IPS-NIHi7 (cell line): ENCODE measurements around the gene QKI.

Experiments used
- DNase-seq: peaks from one replicate; pipeline ENCODE4 v3.0.0; 2012; ENCODE audit warnings: mixed read lengths; ENCODE audit errors: extremely low spot score

QKI gene

DNA sequence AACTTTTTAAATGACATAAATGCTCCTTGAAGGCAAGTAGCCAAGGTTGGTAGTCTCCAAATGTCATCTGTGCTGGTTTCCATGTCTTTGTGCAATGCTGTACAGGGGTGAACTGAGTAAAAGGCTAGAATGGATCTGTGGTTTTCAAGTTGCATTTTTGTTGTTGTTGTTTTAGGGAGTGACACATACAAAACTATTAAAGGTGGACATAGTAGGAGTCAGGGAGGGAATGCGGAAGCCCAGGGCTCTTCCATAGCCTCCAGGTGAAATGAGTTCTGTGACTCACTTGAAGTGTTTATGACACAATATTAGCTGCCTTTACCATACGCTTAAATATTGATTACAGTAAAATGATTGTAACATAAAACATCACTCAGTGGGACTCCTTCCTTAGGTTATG lies 22.5 kb upstream of the QKI start:
- no peak for DNase-seq

DNA sequence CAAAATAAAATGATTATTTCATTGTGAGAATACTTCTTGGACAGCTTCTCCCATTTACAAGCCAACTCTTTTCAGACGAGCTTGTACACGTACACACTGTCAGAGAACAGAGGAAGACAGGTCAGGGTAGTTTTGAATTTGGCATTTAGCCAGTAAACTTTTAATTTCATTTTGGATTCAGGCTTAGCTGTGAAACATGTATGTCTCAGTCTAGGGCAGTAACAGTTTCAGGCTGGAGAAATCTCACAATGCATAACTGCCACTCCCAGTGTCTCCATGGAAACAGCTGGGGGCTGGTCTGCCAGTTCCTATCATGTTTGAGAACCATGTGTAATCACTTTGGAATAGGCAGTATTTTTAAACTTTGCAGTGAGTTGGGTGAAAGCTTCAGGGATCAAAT lies 22.0 kb upstream of the QKI start:
- no peak for DNase-seq

DNA sequence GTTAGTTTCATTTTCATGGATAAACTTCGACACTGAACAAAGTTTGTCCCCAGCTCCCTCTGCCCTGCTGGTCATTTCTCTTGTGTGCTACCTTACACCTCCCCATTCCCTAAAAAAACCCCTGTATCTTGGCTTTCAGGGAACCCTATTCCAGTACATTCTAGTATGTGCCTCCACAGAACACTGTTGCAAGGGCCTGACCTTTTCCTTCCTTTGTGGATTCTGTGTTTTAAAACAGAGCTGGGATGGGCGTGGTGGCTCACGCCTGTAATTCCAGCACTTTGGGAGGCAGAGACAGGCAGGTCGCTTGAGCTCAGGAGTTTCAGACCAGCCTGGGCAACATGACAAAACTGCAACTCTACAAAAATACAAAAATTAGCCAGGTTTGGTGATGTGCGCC lies 20.6 kb upstream of the QKI start:
- DNase-seq, result no peak

DNA sequence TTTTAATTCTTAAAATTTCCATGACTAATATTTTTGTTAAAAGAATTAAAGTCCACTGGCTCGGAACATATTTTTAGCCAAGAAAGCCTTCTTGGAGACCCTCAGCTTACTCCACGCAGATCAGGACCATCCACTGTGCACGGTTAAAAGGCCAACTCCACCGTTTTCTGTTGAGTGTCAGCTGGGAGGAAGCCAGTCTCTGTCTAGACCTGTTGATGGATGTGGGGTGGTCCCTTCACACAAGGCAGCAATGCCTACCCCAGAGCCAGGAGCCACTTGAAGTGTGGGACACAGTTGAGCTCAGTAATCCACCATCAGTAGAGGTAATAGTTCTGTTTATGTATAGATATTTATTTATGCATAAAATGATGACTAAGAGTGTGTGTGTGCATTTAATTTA lies 19.9 kb upstream of the QKI start:
- no peak for DNase-seq

DNA sequence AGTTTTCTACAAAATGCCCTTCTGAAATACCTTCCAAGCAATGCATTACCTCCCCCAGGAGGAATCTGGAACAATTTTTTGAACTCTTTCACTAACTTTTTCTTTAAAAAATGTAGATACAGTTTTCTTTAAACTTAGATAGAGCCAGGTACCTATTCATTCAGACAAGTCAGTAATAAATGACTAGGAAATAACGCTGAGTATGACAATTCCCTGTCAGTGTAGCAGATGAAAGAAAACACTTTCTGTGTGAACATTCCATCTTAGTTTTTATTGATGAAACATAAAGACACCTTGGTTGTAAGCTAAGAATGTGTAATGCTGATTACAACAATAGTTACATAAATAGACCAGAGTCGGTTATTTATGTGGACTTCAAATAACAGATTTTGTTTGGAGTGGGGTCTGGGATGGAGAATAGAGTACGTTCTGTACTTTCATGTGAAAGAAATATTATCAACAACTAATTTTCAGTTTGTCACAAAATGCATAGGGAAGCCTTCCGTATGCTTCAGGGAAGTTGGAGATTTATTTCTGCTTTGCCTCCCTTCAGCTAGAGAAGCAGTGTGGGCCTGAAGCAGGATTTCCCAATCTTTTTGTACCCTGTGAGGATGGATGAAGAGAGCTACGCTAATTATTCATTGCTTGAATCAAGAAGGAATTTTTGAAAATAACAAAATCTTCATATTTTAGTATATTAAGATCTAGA lies 19.2 kb upstream of the QKI start:
- no peak for DNase-seq

DNA sequence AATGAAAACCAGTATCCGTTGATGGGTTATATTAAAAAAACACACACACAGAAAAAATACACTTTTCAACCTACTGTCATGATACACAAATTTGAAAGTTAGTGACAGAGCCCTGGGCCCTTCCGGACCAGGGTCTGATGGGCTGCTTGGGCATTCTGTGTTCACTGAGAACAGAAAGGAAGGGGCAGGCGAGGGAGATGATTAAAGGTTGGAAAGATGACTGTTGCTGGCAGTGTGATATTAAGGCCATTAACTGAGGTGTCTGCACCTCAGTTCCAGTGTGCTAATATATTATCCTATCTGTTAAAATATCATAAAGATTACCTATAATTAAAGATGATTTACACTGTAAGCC lies 18.7 kb upstream of the QKI start:
- DNase-seq, result no peak

DNA sequence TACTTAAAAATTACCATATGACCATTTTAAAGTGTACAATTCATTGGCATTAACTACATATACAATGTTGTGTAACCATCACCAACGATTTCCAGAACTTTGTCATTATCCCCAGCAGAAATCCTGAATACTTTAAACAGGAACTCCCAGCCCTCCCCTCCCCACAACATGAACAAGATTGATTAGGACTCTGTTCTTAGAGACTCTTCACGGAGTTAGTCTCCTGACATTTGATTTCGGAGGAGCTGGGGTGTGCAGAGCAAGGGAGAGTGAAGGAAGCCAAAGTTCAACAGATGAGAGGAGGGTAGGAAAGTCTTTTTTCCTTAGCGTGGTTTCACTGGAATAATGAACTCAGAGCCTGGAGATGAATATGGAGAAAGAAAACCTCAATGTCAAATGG lies 17.2 kb upstream of the QKI start:
- DNase-seq, result no peak

DNA sequence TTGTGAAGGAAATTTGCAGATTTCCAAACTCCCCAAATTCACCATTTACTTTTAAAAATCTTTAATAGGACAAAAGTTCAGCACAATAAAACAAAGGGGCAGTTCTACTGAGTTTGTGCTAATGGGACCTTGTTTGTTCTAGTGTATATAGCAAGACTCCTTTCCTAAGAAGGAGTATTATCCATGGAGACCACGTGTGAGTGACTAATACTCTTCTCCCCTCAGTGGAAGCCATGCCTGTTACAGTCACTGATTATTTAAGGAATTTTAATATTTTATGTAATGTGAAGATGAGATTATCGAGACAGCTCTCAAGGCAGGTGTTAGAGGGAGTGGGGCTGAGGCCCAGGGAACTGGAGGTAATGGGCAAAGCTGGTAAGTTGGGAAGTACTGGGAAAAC lies 16.4 kb upstream of the QKI start:
- DNase-seq, result no peak

DNA sequence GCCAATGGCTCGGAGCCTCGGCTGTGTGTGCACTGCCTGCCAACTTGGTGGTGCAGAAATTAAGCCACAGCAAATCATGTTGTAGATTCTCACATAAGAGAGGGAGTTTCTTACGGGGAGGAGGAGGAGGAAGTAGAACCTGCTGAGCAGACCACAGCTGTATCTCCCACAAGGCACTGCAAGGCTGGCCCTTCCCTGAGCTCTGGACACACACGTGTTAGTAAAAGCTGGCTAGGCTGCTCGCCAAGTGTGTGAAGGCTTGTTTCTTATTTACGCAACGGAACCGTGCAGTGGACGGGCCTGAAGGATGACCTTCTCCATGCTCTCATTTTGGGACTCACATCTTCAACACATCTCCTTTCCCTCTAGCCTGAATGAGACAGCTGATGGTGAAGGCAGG lies 15.7 kb upstream of the QKI start:
- DNase-seq, result no peak

DNA sequence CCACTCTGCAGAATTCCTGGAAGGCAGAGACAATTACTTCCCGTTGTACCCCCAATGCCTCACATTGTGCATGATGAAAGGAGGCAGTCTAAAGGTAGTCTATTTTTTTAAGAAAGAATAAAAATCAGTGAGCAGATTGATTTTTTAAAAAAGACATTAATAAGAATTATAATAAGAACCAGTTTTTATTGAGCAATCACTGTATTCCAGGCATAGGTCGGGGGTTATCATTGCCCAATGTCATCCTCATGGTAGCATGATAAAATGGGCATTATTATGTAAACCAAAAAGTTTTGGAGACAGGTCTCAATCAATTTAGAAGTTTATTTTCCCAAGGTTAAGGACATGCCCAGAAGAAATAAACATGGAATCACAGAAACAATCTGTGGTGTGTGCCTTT lies 14.0 kb upstream of the QKI start:
- DNase-seq, result no peak

DNA sequence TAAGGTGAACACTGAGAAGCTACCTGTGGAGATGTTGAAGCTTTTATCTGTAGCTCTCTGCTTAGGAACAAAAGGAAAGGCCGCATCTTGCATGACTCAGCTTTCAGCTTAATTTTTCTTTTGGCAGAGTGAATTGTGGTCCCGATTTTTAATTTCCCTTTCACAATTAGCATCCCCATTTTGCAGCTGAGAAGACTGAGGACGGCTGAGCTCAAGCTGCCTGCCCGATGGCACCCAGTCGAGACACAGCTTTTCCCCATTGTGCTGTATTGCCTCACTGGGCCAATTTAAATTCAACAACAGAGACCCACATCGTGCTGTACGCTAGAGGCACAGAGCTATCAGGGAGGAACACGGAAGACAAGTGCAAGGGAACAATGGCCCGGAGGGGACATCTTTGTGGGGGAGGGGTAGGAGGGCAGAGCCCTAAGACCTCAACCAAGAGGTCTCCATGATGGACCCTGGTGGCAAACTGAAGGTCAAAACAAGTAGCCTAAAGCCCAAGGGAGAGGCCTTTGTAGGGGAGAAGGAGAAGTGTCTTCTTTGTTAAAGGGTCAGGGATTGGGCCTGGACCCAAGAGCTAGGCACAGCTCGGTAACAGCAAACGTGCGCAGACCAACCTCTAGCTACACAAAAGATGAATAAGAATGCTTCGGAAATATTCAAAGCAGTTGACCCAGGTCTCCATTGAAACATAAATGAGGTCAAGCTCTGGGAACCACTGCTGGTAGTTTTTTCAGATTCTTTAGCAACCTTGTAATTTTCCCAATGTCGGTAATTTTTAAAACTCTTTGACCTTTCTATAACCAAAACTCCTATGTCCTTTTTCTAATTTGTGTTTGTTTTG lies 13.3 kb upstream of the QKI start:
- no peak for DNase-seq

DNA sequence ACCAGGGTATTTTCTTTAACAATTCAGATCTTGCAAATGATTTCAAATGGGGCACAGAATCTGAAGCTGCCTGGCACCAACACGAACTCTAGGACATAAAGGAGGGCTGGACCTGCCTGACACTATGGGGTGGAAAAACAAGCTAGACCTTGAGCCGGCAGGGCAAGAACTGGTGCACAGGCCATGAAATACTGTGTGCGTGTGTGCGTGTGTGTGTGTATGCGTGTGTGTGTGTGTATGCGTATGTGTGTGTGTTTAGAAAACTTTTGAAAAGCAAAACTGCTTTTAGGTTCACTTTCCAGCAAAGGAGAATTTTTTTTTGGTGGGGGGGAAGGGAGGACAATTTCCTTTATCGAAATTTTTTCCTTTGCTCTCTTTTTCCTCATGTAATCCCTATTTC lies 11.9 kb upstream of the QKI start:
- DNase-seq, result no peak

DNA sequence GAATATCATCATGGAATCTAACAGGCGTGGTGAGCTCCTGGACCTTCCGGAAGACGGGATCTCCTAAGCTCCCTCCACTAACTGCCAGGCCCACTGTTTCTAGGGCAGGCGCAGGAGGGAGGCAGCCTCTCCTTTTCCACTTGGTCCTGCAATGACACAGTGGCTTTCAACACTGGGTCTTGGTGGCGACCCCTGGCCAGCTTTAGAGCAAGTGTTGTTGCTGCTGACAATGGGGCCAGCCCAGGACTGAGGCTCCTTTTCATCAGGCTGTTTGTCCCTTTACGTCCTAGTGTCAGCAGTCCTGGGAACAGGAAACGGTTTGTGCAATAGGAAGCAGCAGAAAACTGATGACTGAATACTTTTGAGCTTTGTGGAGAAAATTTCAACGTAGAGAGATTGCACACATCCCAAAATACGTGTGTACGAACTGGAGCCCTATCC lies 9.7 kb upstream of the QKI start:
- no peak for DNase-seq

DNA sequence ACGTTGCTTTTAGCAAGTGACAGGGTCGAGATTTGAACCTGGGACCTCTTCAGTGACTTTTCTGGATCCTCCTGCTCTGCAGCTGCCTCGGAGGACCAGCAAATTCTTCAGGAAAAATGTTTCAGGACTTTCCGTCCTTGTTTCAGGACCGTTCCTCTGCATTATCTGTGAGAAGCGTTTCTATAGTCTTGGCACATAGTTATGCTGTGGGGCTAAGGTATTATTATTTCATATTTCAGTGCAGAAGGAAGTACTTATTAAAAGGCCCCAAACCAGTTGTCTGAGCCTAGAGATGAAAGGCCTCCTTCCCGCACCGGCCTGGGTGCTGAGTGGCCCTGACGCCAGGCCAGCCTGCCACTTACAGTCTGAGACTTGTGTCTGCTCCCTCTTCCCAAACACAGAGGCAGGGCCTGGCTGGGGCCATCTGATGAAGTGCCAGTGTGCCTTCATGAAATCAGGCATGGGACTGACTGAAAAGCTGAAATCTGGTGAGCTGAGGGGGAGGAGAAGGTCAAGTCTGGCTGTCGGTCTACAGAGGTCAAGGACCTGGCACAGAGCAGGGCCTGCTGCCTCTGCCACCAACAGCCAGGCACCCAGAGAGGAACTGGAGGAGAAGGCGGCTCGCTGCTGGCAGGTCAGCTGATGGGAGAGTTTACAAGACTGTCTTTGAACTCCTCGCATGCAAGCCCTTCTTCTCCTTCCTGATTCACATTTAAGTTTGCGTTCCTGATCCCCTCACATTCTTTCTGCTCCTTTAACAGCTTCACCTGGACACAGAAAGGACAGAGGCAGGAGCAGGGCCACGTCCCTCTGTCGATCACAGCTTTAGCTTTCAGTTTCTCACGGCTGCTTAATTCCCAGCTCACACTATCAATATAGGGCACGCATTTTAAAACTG lies 8.9 kb upstream of the QKI start:
- DNase-seq, result no peak

DNA sequence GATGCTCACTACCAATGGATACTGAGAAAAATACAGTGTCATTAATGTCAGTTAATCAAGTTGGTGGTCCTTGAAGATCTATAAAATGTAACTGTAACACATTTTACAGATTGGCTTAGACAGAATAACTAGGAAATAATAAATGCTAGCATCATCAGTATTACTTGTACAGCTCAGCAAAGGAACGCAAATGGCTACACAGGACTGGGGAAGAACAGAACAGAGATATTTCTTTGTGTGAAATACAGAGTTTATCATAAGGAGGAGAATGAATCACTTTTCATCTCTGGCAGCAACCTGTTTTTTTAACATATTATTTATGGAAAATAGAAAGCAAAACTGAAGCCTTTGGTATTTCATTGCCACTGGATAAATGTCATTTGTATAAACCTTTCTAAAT lies 8.2 kb upstream of the QKI start:
- no peak for DNase-seq

DNA sequence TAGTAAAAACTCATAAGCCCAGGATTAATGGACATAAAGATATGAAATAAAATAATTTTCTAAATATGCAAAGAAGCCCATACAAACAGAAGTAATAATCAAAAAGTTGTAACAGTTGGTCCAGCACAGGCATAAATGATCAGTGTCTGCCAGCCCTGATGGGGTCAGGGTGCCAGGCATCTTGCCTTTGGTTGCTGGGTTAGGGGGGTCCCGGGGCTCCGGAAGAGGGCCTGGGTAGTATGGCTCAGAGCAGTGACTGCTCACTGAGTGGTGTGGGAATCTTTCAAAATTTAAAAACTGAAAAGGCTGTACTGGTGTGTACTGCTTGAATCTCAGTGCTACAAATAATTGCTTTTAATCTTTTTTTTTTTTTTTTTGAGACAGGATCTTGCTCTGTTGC lies 7.7 kb upstream of the QKI start:
- no peak for DNase-seq

DNA sequence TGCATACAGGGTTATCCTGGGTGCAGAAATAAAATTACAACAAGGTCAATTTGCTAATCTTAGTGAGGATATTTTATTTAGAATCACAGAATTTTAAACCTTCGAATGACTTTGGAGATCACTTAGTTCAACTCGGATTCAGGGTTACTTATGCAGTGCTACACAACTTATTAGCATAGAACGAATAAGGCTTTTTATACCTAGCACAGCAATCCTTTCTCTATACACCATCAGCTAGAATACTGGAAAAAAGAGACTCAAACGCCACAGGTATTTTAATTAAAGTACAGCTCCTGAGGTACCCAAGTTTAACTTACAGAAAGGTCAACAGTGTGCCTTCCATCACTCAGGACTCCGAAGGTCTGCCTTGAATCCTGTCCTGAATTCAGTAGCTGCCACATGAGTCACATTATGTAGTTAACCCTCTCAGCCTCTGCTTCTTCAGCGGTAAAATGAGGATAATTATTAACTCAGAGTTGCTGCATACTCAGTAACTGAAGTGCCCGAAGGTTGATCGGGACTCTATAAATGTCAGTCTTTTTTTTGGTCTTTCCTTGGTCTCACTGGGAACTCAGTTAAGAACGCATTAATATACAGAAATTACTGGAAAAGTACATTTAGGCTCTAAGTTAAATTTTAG lies 6.0 kb upstream of the QKI start:
- DNase-seq, result no peak

DNA sequence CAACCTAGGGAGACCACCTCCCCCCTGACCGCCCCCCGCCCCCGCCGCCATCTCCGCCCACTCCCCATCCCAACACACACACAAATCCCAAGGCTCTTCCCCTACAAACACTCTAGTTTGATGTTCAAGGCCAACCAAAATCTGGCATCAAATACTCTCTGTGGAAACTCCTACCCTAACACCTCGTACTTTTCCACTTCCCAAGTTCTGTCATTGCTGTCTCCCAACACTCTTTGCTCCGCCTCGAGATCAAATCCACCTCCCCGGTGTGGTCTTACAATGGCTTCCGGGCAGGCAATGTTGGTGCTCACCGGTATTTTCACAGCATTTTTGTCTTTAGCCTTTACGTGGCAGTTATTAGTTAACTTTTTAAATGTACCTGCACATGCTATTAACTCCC lies 4.8 kb upstream of the QKI start:
- no peak for DNase-seq

DNA sequence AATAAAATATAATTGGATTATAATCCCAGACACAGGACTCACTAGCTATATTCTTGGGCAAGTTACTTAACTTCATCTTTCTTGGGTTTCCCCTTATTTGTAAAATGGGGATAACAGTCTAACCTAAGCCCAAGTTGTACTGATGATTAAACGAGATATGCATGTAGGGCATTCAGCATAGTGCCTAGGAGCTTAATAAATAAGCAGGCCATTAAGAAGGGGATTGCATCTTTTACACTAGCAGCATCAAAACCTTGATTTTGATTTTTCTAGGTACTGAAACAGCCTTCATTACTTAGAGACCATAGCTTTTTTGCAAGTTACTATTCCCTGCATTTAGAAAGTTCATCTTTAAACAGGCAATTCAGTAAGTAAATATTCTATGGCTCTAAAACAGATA lies 2.2 kb upstream of the QKI start:
- no peak for DNase-seq

DNA sequence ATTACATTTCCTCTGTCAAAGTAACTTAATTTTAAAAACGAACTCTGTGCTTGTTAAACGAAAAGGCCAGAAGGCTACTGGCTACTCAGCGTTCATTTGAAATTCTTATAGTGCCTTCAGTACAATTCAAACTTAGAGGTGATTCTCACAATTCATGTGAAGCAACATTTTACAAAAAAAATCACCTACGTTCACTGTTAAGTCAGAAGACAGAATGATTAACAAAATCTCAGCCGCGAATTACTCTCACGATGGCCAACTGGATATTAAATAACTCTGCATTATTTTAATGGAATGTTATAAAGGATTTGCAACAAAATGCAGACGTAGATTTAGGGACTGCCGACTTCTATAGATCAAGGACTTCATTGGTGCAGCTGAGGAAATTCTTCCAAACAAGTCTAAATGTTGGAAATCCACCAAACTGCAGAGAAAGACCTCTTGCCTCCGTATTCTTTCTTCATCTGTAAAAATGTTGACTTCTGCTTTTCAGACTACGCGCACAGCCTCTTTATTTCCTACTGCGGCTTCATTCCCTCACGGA lies 1.6 kb upstream of the QKI start:
- no peak for DNase-seq

DNA sequence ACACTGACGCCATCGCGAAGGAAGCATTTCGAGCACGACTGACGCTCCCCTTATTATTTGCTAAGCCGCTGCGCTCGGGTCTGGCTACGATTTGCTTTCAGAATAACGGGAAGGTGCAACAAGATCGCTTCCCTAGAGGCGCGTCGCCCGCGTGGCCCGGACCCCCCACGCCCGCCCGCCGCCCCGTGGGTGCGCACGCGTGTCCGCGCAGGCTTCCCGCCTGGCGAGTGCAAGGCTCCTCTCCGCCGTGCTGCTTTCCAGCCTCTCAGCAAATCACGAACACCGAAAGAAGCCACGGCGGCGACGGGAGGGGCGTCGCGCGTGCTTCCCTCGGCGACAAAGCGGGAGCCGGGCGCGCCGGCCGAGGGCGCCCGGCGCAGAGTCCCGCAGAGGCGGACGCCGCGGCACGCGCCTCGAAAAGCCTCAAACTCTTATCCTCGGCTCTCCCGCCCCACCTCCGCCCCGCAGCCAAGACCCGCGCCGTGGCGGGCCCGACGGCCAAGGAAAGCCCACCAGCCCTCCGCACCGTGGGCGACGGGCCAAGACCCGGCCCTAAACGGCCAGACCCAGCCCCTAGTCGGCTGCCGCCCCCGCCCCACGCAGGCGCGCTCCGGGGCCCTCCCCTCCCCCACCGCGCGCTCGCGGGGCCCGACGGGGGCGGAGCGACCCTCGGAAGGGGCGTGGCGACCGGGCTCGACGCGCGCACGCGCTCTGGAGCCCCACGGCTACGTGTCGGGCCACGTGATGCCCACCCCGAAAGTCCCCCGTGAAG lies 987 bp upstream of the QKI start:
- DNase-seq, result peak; percentile 83
